Endometrium (tissue), 2 donors: ENCODE data around the gene RABEPK.
"Not testable (repeated sequence)": the region's sequence is repeated elsewhere in the genome, so short reads cannot be mapped to it uniquely, and the experiment has no call there.

Experiments used
- FAIRE-seq: peaks from 2 replicates; lab custom pipeline; 2012; peaks lifted over from hg19 to GRCh38; lab: Jason Lieb, UNC
- donor health status: control.
- donor health status: control.

RABEPK gene

DNA sequence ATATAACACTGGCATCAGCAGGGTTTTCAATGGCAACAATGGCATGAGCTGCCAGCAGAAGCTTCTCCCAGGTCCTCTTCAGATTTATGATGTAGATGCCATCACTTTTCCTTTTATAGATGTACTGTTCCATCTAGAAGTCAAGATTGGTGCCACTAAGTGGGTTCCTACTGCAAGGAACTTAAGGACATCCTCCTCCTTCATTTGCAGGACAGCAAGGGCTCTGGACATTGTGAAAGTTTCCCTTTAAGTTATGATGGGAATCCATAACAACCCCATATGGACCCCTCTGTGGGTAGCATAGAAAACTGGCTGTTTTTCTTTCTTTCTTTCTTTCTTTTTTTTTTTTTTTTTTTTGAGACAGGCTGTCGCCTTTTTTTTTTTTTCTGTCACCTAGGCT lies 4.8 kb upstream of the RABEPK start:
- not testable (repeated sequence) for FAIRE-seq

DNA sequence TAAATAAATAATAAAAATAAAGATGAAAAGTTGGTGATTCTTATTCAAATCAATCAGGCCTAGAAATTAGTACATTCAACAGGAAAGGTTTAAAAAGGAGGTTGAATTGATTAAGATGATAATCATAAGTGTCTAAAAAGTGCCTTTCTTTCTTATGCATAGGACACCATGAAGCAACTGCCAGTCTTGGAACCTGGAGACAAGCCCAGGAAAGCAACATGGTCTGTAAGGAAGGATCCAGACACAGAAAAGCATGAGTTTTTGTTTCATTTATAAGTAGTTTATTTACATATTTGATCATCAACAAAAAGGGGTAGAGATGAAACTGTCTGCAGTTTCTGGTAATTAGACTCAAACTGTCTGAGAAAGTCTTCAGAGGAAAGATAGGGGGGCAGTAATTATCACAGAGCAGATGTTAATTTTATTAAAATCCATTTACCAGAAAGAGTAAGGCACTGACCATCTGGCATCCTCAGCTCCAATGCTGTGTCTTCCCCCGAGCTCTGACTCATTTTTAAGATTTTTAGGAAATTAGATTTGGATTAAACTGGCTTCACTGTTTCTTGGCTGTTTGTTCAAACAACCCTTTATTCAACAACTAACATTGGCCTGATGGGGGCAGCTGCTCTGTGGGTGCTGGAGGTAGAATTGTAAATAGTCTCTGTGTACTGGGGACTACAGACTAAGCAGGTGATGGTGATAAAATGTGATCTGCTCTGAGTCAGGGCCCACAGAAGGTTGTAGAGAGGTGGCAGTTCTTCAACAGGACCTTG lies 2.7 kb downstream of the RABEPK start:
- no peak for FAIRE-seq

DNA sequence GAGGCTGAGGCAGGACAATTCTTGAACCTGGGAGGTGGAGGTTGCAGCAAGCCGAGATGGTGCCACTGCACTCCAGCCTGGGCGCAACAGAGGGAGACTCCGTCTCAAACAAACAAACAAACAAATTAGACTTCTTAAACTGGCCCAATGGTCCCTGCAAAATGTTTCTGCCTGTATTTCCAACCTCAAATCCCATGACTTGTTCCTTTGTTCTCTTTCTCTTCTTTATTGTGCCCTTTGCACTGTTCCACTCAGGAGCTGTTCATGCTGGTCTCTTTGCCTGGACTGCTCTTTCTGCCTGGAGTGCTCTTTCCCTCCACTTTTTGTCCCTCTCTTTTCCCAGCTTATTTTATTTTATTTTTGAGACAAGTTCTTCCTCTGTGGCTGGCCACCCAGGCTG lies 4.1 kb downstream of the RABEPK start:
- FAIRE-seq = no peak

DNA sequence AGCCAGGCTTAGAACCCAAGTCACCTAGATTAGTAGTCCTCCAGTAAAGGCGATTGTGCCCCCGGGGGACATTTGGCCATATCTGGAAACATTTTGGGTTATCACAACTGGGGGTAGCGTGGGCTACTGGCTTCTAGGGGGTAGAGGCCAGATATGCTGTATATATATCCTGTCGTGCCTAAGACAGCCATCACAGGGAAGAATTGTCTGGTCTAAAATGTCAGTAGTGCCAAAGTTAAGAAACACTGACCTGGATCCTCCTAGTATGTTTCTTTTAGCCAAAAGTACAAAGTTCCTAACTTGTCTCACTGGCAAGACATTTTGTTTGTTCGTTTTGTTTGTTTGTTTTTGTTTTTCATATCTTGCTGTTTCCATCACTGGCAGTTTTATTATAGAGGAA lies 13.8 kb downstream of the RABEPK start:
- FAIRE-seq = no peak

- FAIRE-seq = no peak
Measured at GRCh38 chr9:125218621-125219020, 18.3 kb downstream of the RABEPK start.

DNA sequence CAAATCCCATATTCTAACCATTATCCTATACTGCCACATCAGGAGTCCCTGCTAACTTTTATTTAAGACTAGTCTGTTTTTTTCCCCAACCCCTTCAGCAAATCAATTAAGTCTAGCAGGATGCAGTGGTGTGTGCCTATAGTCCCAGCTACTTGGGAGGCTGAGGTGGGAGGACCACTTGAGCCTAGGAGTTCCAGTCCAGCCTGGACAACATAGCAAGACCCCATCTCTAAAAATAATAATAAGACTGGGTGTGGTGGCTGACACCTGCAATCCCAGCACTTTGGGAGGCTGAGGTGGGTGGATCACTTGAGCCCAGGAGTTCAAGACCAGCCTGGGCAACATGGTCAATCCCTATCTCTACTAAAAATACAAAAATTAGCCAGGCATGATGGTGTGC lies 24.5 kb downstream of the RABEPK start:
- not testable (repeated sequence) for FAIRE-seq

- FAIRE-seq = no peak
Measured at GRCh38 chr9:125227761-125228160, 27.4 kb downstream of the RABEPK start.

- no peak for FAIRE-seq
Measured at GRCh38 chr9:125233678-125234077, 33.3 kb downstream of the RABEPK start.

GRCh38 chr9:125234099-125234498 lies 33.8 kb downstream of the RABEPK start:
- not testable (repeated sequence) for FAIRE-seq

DNA sequence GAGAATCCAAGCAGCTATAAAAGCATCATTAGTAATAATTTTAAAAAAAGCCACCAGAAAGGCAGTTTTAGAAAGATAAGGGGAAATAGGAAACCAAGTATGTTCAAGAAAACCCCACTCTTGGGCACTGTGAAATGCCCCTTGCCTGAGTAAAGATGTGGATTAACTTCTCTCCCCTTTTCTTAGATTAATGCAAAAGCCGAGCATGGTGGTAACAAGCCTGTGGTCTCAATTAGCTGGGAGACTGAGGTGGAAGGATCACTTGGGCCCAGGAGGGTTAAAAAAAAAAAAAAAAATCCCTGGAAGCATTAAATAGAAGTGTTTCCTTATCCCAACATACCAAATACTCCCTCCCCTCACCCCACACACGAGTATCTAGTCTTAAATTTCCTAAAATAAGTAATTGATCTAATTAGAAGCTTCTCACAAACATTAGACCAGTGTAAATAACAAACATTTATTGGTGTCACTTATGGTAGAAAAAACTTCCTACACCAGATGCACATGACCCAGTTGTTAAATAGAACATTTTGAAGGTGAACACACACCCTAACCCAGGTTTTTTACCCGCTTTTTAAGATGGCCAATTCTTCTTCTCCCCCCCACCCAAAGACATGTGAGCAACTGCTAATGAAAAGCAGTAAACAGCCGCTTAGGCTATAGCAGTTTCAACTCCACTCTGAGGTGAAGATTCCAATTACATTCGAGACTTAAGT lies 35.6 kb downstream of the RABEPK start:
- no peak for FAIRE-seq

DNA sequence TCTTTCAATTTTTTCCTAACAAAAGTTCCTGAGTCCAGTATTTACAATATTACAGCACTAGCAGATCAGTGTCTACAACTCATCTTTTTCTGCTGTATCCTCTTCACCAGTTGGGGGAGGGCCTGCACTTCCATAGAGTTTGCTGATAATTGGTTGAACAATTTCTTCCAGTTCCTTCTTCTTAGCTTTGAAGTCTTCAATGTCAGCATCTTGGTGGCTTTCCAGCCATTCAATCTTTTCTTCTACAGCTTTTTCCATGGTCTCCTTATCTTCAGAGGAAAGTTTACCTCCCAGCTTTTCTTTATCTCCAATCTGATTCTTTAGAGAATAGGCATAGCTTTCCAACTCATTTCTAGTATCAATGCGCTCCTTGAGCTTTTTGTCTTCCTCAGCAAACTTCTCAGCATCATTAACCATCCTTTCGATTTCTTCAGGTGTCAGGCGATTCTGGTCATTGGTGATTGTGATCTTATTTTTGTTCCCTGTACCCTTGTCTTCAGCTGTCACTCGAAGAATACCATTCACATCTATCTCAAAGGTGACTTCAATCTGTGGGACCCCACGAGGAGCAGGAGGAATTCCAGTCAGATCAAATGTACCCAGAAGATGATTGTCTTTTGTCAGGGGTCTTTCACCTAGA lies 36.3 kb downstream of the RABEPK start:
- not testable (repeated sequence) for FAIRE-seq

GRCh38 chr9:125238127-125238914 lies 38.0 kb downstream of the RABEPK start:
- FAIRE-seq = no peak

DNA sequence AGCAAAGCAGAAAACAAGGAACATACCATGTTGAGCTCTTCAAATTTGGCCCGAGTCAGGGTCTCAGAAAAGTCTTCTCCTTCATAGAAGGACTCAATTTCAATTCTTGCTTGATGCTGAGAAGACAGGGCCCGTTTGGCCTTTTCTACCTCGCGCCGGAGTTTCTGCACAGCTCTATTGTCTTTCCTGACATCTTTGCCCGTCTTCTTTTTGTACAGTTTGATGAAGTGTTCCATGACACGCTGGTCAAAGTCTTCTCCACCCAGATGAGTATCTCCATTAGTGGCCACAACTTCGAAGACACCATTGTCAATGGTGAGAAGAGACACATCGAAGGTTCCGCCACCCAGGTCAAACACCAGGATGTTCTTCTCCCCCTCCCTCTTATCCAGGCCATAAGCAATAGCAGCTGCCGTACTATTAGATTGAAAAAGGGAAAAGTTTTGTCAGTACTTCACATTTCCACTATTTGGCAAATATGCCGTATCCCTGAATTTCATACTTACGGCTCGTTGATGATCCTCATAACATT lies 38.6 kb downstream of the RABEPK start:
- no peak for FAIRE-seq

- no peak for FAIRE-seq
Measured at GRCh38 chr9:125239631-125240597, 39.6 kb downstream of the RABEPK start.

DNA sequence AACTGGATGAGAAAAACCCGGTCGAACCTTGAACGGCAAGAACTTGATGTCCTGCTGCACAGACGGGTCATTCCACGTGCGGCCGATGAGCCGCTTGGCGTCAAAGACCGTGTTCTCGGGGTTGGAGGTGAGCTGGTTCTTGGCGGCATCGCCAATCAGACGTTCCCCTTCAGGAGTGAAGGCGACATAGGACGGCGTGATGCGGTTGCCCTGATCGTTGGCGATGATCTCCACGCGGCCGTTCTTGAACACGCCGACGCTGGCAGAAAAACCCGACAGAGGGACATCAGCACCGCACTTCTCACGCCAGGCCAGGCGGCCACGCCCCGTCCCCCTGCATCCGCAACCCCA lies 40.3 kb downstream of the RABEPK start:
- FAIRE-seq = no peak

DNA sequence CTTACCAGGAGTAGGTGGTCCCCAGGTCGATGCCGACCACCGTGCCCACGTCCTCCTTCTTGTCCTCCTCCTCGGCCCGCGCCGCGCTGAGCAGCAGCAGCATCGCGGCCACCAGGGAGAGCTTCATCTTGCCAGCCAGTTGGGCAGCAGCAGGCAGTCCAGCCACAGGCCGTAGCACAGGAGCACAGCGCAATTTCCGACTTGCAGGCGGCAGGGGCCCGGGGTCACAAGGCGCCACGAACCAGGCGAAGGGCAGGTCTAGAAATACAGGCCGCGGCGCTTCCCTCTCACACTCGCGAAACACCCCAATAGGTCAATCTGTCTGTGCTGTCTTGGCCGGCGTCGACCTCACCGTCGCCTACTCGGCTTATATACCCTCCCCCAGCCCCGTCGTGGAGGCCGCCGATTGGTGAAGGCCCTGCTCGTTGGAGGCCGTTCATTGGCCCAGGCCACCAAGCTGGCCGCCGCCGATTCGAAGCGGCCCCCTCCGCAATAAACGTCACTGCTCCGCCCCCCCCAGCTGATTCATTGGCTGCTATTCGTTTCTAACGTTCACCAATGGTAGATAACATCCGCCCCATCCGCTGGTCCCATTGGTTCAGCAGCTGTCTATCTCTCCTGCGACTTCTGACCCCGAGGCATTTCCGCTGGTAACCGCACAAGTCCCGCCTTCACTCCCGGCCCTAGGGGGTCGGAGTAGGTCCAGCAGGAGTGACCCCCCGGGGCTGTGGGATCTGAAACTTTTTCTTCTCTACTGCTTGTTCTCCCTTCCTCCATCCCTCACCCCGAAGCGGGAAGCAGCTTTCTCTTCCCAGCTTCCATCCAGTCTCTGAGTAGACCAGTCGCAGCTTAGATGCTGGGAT lies 40.9 kb downstream of the RABEPK start, which contains the start of gene HSPA5:
HSPA5 (minus strand) TSS at position 344 of the 863 bp plus-strand sequence; CDS start at position 127, 217 bp downstream.
- peak; percentile 96 for FAIRE-seq

DNA sequence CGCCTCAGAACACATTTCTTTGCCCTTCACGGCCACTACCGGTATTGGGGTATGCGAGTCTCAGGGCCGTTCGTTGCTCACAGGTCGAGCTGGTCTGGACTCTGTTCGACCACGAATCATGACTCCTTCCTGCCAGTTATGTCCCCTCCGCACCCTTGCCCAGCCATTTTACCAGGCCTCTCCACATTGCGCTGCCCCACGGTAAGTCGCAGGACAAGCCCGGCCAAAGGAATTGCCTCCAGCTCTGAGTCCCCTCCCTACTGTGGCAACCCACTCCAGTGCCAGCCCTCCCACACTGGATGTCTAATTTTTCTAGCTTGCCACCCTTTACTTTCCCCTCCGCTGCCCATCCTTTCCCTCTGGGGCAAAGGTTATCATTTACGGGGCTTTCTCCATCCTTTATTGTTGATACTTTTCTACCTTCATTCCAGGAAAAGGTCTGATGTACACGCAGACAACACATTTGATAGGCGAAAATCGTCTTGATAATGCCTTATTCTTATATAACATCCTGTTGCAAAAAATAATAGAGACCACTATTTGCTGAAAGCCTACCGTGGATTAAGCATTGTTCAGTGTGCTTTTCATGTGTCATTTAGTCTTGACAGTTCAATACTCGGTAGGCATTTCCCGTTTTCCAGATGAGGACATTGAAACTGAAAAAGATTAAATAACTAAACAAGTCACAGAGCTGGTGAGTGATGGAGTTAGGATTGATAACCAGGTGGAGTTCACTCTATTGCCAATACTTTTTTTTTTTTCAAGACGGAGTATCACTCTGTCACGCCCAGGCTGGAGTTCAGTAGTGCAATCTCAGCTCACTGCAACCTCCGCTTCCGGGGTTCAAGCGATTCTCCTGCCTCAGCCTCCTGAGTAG lies 41.8 kb downstream of the RABEPK start:
- no peak for FAIRE-seq

- no peak for FAIRE-seq
Measured at GRCh38 chr9:125243792-125244260, 43.5 kb downstream of the RABEPK start.

GRCh38 chr9:125246261-125246667 lies 45.9 kb downstream of the RABEPK start:
- FAIRE-seq = no peak
